HG03196 (cell line): Measurements from ENCODE around the gene PGLYRP1.

ENCODE experiments used
- ATAC-seq: cut with Tn5 transposase; IDR thresholded peaks from one replicate; pipeline ENCODE4 v1.9.1; 2021; ENCODE audit not compliant: unreplicated experiment

Gene PGLYRP1

DNA sequence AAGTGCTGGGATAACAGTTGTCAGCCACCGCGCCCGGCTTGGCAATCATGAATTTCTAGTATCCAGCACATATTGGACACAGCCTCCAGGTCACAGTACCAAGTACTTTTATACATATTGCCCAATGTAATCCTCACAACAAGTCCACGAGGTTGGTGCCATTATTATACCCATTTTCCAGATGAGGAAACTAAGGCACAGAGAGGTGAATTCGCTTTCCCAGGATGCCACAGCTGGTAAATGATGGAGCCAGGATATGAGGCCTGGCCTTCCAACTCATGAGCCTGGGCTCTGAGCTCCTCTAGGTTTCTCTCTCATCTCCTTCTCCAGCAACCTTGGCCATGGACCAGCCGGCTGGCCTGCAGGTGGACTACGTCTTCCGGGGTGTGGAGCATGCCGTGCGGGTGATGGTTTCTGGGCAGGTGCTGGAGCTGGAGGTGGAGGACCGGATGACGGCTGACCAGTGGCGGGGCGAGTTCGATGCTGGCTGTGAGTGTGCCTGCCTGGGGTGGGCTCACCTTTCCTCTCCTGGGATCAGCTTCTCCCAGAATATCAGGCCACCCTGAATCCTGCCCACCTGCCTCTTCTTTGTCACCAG, 20.1 kb downstream of the PGLYRP1 start:
- ATAC-seq: no peak

DNA sequence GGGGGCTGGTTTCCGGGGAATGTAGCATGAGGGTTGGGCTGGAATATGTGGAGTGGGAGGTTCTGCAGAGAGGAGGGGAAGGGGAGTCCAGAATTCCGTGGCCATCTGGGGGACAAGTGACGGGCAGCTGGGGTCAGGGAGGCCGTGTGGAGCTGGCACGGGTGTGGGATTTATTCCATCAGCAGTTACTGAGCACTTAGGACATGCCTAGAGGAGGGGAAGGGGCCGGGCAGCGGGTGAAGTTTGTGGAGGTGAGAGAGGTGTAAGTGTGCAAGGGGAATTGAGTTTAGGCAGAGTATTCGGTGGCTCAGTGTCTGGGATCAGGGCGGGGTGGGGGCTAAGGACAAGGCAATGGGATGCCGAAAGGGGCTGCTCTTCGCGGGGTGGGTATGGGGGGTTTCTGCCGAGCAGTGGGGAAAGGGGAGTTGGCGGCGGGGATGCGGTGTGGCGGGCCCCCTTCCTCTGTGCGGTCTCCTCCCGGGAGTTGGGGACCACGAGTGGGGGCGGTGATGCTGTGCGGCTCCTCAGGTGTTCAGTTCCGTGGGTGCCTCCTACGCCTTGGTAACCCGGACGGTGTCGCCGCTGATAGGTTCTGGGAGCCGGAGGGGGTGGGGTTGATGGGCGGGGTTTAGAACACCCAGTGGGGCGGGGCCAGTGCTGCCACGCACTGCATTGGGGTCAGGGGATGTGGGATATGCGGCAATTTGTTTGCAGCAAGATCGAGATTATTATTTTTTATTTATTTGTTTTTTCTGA, 22.2 kb downstream of the PGLYRP1 start:
- no peak for ATAC-seq

DNA sequence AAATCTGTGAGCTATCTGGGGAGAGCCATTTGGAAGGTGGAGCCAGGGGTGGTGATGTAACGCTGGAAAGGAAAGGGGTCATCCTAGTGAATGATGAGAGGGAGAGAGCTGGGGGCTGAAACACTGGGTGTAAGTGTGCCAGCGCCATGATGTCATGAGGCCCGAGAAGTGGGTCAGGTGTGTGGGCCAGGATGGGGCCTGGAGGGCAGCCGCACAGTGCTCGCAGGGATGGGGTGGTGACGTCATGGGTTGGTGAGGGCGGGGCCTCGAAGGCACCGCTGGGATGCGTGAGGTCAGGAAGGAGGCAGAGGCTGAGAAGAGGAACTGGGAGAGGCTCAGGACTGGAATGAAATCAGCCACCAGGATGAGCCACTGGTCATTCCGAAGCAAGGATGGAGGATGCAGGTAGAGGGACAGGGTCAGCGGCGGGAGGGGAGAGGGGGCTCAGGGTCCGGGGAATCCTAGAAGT, 23.2 kb downstream of the PGLYRP1 start:
- no peak for ATAC-seq

DNA sequence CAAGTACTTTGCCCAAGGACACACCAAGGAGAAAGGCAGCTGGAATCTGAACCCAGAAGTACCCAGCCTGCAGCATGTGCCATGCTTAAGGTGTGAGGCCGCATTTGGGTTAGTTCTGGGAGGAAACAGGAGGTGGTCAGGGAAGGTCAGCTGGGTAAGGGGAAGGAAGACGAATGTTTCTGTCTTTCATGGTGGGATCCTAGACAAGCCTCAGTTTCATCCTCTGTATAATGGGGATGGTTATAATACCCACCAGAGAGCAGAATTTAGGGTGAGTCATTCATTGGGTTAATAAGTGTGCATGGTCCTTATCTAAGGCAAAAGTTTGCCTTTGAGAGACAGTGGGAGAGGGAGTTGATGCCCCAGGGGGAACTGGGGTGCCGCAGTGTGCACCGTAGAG, 24.0 kb downstream of the PGLYRP1 start:
- no peak for ATAC-seq

DNA sequence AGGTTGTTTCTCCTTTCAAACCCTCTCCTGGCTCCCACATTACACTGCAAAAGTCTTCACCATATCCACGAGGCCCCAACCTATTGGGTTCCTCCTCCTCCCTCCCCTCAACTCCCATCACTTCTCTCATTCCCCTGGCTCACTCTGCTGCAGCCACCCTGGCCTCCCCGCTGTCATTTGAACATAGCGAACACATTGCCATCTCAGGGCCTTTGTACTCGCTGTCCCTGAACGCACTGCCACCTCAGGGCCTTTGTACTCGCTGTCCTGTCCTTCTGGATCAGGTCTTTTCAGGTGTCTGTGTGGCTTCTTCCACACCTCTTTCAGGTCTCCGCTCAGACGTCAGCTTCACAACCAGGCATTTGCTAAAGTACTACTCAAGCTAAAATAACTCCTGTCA, 25.9 kb downstream of the PGLYRP1 start:
- ATAC-seq: no peak

DNA sequence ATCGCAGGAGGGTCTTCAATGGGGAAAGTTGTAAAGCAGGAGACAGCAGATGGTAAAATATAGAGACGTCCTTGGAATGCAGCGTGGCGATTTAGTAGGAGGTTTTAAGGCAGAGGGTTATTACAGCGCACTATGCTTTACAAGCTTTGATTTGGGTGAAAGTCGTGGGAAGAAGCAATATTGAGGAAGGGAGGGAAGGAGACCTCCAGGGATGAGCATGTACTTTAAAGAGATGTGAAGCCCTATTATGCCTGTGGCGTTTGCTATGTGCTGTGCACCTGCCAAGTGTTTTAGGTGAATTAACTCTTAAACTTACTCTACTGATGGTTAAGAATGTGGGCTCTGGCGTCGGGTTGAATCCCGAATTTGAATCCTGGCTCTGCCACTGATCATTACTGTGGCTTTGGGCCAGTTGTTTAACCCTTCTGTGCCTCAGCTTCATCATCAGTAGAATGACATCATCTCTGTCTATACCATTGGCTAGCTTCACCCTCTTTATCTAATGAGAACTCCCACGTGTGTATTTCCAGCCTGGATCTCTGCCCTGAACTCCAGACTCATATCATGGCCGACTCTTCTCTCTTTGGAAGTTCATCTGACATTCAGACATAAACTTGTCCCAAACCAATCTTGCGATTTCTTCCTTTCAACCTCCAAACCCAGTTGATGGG, 27.0 kb downstream of the PGLYRP1 start:
- ATAC-seq: no peak

DNA sequence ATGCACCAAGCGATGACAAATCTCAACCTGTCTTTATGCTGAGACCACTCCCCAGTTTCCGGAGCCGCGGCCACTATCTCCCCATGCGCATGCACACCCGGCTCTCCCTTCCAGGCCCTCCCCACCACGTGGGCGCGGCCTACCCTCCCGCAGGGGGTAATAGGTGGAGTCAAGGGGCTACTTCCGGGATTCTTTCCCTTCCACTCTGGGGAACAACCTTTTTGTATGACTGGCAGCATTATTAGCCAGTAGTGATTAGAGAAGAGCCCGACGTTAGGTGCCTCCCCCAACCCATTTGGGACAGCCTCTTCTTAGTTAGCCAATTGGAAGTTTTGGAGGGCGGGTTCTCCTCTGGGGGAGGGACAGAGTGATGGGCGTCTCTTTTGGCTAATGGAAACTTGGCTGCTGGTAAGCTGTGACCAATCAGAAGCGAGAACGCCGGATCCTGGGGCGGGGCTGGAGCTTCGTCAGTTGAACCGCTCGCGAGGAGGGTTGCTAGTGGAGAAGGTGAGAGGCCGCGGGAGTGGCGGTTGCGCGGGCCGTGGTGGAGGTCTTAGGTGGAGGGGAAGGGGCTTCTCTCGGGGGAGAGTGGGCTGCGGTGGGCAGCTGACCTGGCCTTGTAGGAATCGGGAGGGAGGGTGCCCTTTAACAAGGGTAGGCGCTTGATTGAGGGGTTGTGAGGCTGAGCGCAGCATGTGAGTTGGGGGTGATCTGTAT, 27.7 kb downstream of the PGLYRP1 start, which contains the start of gene CCDC61:
CCDC61 (plus strand) TSS at position 470 of the 717 bp plus-strand sequence. CDS start 7,552 bp downstream, outside the sequence.
- ATAC-seq: peak; percentile 93

DNA sequence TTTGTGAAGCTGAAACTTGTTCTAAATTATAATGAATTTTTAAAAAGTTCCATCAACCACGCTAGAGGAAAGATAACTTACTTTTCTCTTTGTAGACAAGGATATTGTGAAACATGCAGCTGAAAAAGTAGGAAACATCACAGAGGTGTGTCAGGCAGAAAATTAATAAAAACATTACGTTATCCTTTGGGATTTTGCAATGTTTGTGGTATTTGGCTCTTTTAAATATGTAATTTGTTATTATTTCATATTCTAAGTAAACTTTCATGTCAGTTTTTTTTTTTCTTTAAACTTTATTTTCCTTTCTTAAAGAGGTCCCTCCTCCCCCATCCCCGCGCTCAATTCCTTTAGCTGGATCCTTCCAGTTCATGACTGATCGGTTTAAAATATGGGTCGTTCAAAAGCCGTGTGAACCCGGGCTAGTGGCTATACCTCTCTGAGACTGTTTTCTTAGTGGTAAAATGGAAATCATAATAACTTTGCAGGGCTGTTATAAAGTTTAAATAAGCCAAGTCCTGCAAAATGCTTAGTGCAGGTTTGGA, 28.3 kb downstream of the PGLYRP1 start:
- ATAC-seq: peak; percentile 5

DNA sequence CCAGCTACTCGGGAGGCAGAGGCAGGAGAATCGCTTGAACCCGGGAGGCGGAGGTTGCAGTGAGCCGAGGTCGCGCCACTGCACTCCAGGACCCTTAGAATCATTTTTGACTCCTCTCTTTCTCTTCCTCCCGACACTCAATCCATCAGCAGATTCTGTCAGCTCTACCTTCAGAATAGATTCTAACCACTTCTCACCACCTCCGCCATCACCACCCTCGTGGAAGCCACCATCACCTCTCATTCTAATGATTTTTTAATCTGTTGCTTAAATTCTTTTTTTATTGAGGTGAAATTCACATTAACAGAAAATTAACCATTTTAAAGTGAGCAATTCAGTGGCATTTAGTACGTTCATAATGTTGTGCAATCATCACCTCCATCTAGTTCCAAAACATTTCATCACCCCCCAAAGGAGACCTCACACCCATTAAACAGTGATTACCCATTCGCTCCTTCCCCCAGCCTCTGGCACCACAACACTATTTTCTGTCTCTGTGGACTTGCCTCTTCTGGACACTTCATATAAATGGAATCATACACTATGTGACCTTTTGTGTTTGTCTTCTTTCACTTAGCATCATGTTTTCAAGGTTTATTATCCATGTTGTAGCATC, 32.6 kb downstream of the PGLYRP1 start:
- no peak for ATAC-seq

DNA sequence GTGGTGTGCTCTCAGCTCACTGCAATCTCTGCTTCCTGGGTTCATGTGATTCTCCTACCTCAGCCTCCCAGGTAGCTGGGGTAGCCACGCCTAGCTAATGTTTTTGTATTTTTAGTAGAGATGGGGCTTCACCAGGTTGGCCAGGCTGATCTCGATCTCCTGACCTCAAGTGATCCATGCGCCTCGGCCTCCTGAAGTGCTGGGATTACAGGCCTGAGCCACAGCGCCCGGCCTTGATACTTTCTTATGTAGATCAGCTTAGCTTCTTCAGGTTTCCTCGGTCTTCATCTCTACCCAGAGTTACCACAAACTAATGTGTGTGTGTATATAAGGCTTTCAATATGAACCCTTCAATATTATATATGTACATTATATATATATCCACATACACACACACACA, 37.5 kb downstream of the PGLYRP1 start:
- no peak for ATAC-seq

DNA sequence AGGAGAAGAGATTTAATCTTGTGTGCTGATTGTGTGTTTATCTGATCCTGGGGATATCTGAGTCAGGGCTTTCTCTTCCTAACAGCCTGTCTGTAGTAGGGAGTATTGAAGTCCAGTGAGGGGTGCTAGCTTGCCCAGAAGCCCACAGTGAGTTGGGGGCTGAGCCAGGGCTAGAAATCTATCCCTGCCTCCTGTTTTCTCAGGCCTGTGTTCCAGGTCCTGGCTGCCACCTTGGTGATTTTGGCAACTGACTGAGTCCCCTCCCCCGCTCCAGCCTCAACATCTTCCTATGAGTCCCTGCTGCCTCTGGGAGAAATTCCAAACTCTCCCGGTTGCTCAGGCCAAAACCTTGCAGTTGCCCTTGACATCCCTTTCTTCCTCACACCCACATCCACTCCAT, 41.5 kb downstream of the PGLYRP1 start:
- ATAC-seq: no peak

DNA sequence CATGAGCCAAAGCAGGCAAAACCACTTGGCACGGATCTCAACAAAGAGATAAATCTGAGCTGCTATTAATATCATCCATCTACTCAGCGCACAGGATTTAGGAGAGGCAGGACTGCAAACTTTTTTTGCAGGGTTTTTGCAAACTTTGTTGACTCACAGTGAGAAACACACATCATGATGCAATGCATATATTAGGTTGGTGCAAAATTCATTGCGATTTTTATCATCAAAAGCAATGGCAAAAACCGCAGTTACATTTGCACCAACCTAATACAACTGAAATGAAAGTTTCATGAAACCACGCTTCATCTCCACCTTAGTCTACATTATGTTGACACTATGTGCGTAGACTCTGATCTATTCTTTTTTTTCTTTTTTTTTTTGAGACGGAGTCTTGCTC, 44.7 kb downstream of the PGLYRP1 start:
- ATAC-seq: no peak

DNA sequence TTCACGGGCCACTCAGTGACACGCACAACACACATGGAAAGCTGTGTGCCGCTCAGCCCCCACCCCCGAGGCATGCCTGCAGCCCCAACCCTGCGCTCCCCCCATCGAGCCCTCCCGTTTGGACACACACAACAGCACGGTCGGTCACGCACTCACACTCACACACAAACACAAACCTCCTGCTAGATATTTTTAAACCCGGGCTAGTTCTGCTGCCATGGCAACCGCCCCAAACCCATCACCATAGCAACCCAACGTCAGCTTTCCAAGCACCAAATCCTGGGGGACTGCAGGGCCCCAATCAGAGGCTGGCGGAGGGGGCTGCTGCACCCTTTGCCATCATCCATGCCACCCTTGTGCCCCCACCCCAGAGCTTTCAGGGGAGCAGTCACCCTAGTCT, 46.7 kb downstream of the PGLYRP1 start:
- no peak for ATAC-seq

DNA sequence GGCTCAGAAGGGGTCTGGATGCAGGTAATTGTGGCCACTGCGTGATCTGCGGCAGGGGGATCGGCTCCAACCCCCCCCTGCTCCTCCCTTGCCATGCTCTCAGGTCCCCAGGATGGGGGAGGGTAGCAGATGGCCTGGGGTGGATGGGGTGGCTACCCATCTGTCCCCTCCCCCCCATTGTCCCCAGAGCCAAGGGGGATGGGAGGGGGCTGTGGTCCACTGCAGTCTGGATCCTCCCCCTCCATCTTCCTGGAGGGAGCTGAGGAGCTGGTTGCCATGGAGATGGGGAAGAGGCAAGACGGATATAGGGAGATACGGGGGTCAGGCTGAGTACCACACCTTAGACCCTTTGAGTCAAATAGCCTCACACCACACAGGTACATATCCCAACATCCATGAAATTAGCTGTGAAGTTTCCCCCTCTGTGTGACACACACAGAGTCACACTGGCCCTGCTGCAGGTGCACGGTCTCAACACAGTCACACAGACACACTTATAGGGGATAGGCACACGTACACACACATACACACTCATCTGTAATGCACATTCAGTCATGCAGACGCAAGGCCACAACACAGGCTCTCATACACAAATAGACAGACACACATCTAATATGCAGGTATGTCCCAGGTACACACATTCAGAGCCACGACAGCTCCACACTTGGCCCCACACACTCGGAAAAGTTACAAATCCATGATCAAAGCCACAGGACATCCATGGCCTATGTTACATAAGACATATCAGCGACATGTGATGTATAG, 47.4 kb downstream of the PGLYRP1 start:
- ATAC-seq: no peak

DNA sequence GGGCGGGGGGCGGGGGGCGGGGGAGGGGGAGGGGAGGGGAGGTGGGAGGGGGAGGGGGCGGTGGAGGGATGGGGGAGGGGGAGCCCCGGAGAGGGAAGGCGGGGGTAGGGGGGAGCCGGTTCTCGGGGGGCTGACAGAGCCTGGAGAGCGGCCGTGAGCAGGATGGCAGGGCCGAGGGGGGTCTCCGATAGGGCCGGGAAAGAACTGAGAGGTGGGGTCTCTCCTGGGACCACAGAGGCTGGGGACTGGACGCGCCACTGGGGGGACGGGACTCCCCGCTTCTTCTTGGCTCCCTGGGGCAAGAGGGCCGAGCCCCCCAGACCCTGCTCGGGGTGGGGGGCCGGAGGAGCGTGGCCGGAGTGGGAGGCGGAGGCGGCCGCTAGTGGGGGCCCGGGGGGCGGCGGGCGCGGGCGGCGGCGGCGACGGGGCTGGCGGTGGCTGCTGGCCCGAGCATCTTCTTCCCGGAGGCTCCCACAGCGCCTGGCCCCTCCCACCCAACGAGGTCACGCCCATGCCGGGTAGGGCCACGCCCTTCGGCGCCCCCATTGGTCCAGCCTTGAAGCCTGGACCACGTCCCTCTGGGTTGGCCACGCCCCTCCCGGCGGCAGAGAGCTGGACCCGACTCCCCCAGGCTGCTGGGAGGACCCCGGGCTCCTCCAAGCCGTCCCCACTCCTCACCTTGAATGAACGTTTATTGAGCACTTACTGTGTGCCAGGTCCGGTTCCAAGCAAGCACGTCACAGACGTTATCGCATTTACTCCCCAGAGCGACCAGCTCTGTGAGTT, 49.1 kb downstream of the PGLYRP1 start, which contains the start of gene NOVA2:
NOVA2 (minus strand) TSS at position 313 of the 786 bp plus-strand sequence. CDS start 514 bp downstream, outside the sequence.
- no peak for ATAC-seq

DNA sequence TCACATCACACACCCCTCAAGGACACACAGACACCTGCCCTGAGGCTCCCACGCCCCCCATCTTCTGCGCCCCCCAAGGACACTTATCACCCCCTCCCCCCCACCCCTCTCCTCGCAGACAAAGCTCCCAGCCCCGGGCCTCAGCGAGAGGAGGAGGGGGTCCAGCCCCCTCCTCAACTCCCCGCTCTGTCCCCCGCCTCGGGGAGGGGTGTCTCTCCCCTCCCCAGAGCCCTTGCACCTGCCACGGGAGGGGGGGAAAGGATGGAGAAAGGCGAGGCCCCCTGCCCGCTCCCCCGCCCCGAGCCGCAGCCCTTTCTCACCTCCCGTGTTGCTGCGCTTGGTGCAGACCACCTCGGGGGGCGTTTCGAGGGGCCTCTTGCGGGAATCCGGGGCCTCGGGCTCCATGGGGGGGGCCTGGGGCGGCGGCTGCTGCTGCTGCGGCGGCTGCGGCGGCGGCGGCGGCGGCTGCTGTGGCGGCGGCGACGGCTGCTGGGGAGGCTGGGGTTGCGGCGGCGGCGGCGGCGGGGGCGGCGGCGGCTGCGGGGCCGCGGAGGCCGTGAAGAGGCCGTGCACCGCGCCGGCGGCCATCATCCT, 49.8 kb downstream of the PGLYRP1 start:
- ATAC-seq: no peak

DNA sequence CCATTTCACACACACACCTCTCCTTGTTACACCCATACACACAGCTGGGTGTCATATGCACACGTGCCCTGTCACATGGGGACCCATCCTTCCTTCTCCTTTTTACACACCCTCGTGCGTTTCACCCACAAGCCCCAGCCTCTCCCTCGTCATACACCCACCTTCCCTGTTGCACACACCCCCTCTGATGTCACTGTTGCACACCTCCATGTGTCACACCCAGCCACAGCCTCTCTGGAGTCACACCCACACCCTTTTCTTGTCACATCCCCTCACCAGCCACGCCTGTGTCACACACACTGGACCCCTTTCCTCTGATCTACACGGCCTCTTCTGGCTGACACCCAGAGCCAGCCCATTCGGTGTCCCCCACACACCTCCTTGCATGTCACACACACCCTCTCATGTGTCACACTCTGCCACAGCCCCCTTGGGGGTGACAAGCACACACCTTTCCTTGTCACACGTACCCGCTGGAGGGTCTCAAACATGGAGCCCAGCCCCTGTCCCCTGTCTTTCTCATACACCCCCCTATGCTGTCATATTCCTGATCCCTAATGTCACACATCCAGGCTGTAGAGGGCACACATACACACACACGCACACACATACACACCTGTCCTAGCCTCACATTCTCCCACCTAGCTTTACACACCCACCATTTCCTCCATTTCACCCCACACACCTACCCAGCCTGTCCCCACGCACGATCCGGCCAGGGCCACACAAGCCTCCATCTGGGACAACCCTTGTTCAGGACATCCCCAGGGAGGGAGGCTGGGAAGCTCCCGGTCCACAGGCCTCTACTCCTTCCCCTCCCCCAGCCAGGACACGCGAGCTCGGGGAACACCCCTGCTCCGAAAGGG, 50.5 kb downstream of the PGLYRP1 start:
- ATAC-seq: no peak
